ENCODE measurements around the gene FGD3. TPM values are rescaled to one million over a fixed set of nuclear protein-coding genes. Genes with fewer than 3 reads are reported as not detected.
A peak's percentile ranks its signal among the peaks of the same experiment; 100 is the strongest.

Gene FGD3
- total RNA-seq, 1 donor, result not detected

GRCh38 chr9:93060746-93061259 is 113.5 kb downstream of the FGD3 start:
- Histone ChIP-seq H2AFZ (ENCODE audit: low read length) (peak overlapping the region; percentile 38), H3K9me3 (ENCODE audit: low read depth, low read length) (no peaks in the 10 kb centered on the region), H3K4me3 (ENCODE audit: insufficient read depth, low read length) (no peak overlapping the region), H3K27ac (ENCODE audit: low read depth, low read length) (no peak overlapping the region), H3K79me2 (ENCODE audit: insufficient read depth, low read length) (no peaks in the 10 kb centered on the region), H3K27me3 (ENCODE audit: insufficient read depth, low read length) (no peaks in the 10 kb centered on the region), H3K4me2 (ENCODE audit: insufficient read depth, low read length) (peak overlapping the region; percentile 41), H4K20me1 (ENCODE audit: insufficient read depth, low read length) (no peaks in the 10 kb centered on the region), H3K4me1 (ENCODE audit: insufficient read depth, low read length) (peaks cover 12% of the 10 kb centered on the region), H3K36me3 (ENCODE audit: insufficient read depth, low read length) (no peaks in the 10 kb centered on the region)
- DNase-seq (ENCODE audit: insufficient read length, low spot score, missing footprints), result peak; percentile 98
- no peak for TF ChIP-seq CTCF (IDR thresholded peaks at IDR 0.05; ENCODE audit: extremely low read depth, low read depth, low read length)

- H3K27ac ChIP-seq (ENCODE audit: low read depth, low read length), result no peak overlapping the region
- TF ChIP-seq CTCF (IDR thresholded peaks at IDR 0.05; ENCODE audit: extremely low read depth, low read depth, low read length), result no peak
- no peaks in the 10 kb centered on the region for H3K36me3 ChIP-seq (ENCODE audit: insufficient read depth, low read length)
- no peaks in the 10 kb centered on the region for H3K9me3 ChIP-seq (ENCODE audit: low read depth, low read length)
- peaks cover 12% of the 10 kb centered on the region for H3K4me1 ChIP-seq (ENCODE audit: insufficient read depth, low read length)
- H3K27me3 ChIP-seq (ENCODE audit: insufficient read depth, low read length), result no peaks in the 10 kb centered on the region
- H3K4me2 ChIP-seq (ENCODE audit: insufficient read depth, low read length), result peak overlapping the region; percentile 41
- H3K4me3 ChIP-seq (ENCODE audit: insufficient read depth, low read length), result no peak overlapping the region
- DNase-seq (ENCODE audit: insufficient read length, low spot score, missing footprints), result peak; percentile 89
- H4K20me1 ChIP-seq (ENCODE audit: insufficient read depth, low read length), result no peaks in the 10 kb centered on the region
- no peak overlapping the region for H2AFZ ChIP-seq (ENCODE audit: low read length)
- H3K79me2 ChIP-seq (ENCODE audit: insufficient read depth, low read length), result no peaks in the 10 kb centered on the region
These were observed 114.0 kb downstream of the FGD3 start for GRCh38 chr9:93061260-93061751.

GRCh38 chr9:93061791-93062763 is 114.8 kb downstream of the FGD3 start:
- Histone ChIP-seq H3K27me3 (ENCODE audit: insufficient read depth, low read length) (no peaks in the 10 kb centered on the region), H3K79me2 (ENCODE audit: insufficient read depth, low read length) (no peaks in the 10 kb centered on the region), H3K4me1 (ENCODE audit: insufficient read depth, low read length) (peaks cover 12% of the 10 kb centered on the region), H3K4me3 (ENCODE audit: insufficient read depth, low read length) (no peak overlapping the region), H2AFZ (ENCODE audit: low read length) (no peak overlapping the region), H3K4me2 (ENCODE audit: insufficient read depth, low read length) (no peak overlapping the region), H4K20me1 (ENCODE audit: insufficient read depth, low read length) (no peaks in the 10 kb centered on the region), H3K36me3 (ENCODE audit: insufficient read depth, low read length) (no peaks in the 10 kb centered on the region), H3K9me3 (ENCODE audit: low read depth, low read length) (no peaks in the 10 kb centered on the region), H3K27ac (ENCODE audit: low read depth, low read length) (no peak overlapping the region)
- TF ChIP-seq CTCF (IDR thresholded peaks at IDR 0.05; ENCODE audit: extremely low read depth, low read depth, low read length), result no peak
- peak; percentile 74 for DNase-seq (ENCODE audit: insufficient read length, low spot score, missing footprints)
